Nephron (organoid): ENCODE results near the gene GMPR.
A peak's percentile ranks its signal among the peaks of the same experiment; 100 is the strongest.

Source experiments
- H3K27ac Mint-ChIP-seq, 3 experiments: 2 replicates each; pipeline ENCODE4 v1.8.0; 2020; ENCODE audit warnings: mixed read lengths in 3 of 3, mild to moderate bottlenecking in 2 of 3, moderate library complexity in 1 of 3
- H3K27me3 Mint-ChIP-seq: 2 replicates; pipeline ENCODE4 v1.8.0; 2021; ENCODE audit warnings: low read depth, mild to moderate bottlenecking, moderate library complexity, mixed read lengths
- H3K36me3 Mint-ChIP-seq: 2 replicates; pipeline ENCODE4 v1.8.0; 2020; ENCODE audit warnings: low read depth, mixed read lengths
- H3K4me1 Mint-ChIP-seq: 2 replicates; pipeline ENCODE4 v1.8.0; 2020; ENCODE audit warnings: mixed read lengths
- H3K4me3 Mint-ChIP-seq, 3 experiments: 2 replicates each; pipeline ENCODE4 v1.8.0; 2020; ENCODE audit warnings: mild to moderate bottlenecking in 3 of 3, mixed read lengths in 3 of 3, moderate library complexity in 2 of 3
- H3K9me3 Mint-ChIP-seq: 2 replicates; pipeline ENCODE4 v1.8.0; 2020; ENCODE audit warnings: mixed read lengths
- CTCF ChIP-seq, 3 experiments: fragments of 200-600 bp; sonication (generic); IDR thresholded peaks; one replicate each; pipeline ENCODE4 v1.5.0; 2021; ENCODE audit warnings: antibody characterized with exemption in 3 of 3; ENCODE audit not compliant: unreplicated experiment in 3 of 3

The GMPR gene

GRCh38 chr6:16271428-16271827, 33.0 kb downstream of the GMPR start:
- peaks cover 11% of the 10 kb centered on the region for H3K27me3 Mint-ChIP-seq
- H3K4me1 Mint-ChIP-seq: peaks cover 37% of the 10 kb centered on the region
- H3K9me3 Mint-ChIP-seq: no peaks in the 10 kb centered on the region
- TF ChIP-seq CTCF (IDR thresholded peaks at IDR 0.05; ENCODE audit: unreplicated experiment in 3 of 3): no peak
- no peak overlapping the region for H3K4me3 Mint-ChIP-seq
- H3K27ac Mint-ChIP-seq: no peak overlapping the region
- H3K36me3 Mint-ChIP-seq: no peaks in the 10 kb centered on the region

- H3K9me3 Mint-ChIP-seq: no peaks in the 10 kb centered on the region
Measured at GRCh38 chr6:16272201-16272600, 33.8 kb downstream of the GMPR start.

GRCh38 chr6:16273256-16273655, 34.9 kb downstream of the GMPR start:
- H3K4me3 Mint-ChIP-seq: peak overlapping the region in 1 of 3 experiments; percentile 49
- peaks cover 55% of the 10 kb centered on the region for H3K4me1 Mint-ChIP-seq
- H3K9me3 Mint-ChIP-seq: no peaks in the 10 kb centered on the region
- TF ChIP-seq CTCF (IDR thresholded peaks at IDR 0.05; ENCODE audit: unreplicated experiment in 3 of 3): no peak
- peaks cover 8% of the 10 kb centered on the region for H3K27me3 Mint-ChIP-seq
- no peaks in the 10 kb centered on the region for H3K36me3 Mint-ChIP-seq
- peak overlapping the region; percentile 81 to 91 (median 82) for H3K27ac Mint-ChIP-seq

More at GRCh38 chr6:16272201-16272600, 33.8 kb downstream of the GMPR start:
- peaks cover 44% of the 10 kb centered on the region for H3K4me1 Mint-ChIP-seq
- no peaks in the 10 kb centered on the region for H3K36me3 Mint-ChIP-seq
- no peak overlapping the region for H3K4me3 Mint-ChIP-seq
- TF ChIP-seq CTCF (IDR thresholded peaks at IDR 0.05; ENCODE audit: unreplicated experiment in 3 of 3): no peak
- H3K27me3 Mint-ChIP-seq: peaks cover 11% of the 10 kb centered on the region
- H3K27ac Mint-ChIP-seq: peak overlapping the region; percentile 81 to 91 (median 82)

- no peak for TF ChIP-seq CTCF (IDR thresholded peaks at IDR 0.05; ENCODE audit: unreplicated experiment in 3 of 3)
- Mint-ChIP-seq H3K4me3 (no peak overlapping the region), H3K4me1 (peaks cover 58% of the 10 kb centered on the region), H3K9me3 (no peaks in the 10 kb centered on the region), H3K36me3 (no peaks in the 10 kb centered on the region), H3K27ac (peak overlapping the region in 2 of 3 experiments; percentile 1 to 25), H3K27me3 (peaks cover 11% of the 10 kb centered on the region)
Measured at GRCh38 chr6:16274483-16274882, 36.1 kb downstream of the GMPR start.

GRCh38 chr6:16274885-16275589, 36.6 kb downstream of the GMPR start:
- peaks cover 58% of the 10 kb centered on the region for H3K4me1 Mint-ChIP-seq

More at GRCh38 chr6:16274885-16275589, 36.6 kb downstream of the GMPR start:
- H3K27me3 Mint-ChIP-seq: peaks cover 11% of the 10 kb centered on the region
- no peaks in the 10 kb centered on the region for H3K36me3 Mint-ChIP-seq
- H3K27ac Mint-ChIP-seq: peak overlapping the region in 2 of 3 experiments; percentile 25 to 30
- no peak for TF ChIP-seq CTCF (IDR thresholded peaks at IDR 0.05; ENCODE audit: unreplicated experiment in 3 of 3)
- H3K4me3 Mint-ChIP-seq: no peak overlapping the region
- H3K9me3 Mint-ChIP-seq: no peaks in the 10 kb centered on the region
